HG02623 (cell line): ENCODE measurements around the gene ARMC7.
"Not testable (repeated sequence)": the region's sequence is repeated elsewhere in the genome, so short reads cannot be mapped to it uniquely, and the experiment has no call there.

Experiments
- ATAC-seq: cut with Tn5 transposase; IDR thresholded peaks from one replicate; pipeline ENCODE4 v1.9.1; 2021; ENCODE audit warnings: moderate library complexity; ENCODE audit not compliant: unreplicated experiment

ARMC7 gene

GRCh38 chr17:75127936-75128335 is 18.2 kb downstream of the ARMC7 start:
- ATAC-seq: not testable (repeated sequence)

DNA sequence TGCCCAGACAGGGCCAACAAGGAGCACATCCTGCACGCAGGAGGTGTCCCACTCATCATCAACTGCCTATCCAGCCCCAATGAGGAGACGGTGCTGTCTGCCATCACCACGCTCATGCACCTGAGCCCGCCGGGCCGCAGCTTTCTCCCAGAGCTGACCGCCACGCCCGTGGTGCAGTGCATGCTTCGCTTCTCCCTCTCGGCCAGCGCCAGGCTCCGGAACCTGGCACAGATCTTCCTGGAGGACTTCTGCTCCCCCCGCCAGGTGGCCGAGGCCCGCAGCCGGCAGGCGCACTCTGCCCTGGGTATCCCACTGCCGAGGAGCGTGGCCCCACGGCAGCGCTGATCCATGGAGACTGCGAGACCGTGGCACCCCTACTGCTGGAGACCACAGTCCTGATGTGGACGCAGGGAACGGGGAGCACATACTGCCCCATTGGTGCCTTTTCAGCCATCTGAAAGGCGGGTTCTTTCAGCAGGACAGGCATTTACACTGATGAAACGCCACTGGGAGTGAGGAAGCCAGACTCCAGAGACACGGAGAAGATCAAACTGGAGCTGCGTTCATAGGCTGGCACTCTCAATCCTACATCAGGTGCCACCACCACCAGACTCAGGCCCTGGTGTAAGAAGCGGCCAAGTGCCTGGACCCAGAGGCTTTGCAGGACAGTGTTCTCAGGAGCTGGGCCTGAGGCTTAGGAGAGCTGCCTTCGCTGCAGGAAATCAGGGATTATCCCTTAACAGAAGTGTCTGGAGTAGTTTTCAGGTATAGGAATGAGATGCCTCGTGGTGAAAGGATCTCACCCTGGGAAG is 19.1 kb downstream of the ARMC7 start:
- no peak for ATAC-seq

DNA sequence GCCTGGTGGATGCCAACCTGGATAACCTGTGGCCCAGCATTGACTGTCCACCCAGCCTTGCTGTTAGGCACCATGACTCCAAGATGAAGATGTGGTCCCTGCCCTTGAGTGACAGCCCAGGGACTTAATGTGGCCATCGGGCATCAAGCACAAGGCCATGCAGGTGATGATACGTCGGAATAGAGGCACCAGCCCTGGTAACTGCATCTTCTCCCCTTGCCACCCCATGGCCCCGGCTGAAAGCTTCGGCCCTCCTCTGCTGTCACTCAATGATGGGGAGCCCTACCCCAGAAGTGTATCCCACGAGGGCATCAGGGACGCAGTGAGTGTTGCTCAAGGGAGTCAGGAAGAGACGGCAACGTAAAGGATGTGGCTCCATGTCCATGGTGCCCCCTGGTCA is 19.8 kb downstream of the ARMC7 start:
- ATAC-seq: no peak

DNA sequence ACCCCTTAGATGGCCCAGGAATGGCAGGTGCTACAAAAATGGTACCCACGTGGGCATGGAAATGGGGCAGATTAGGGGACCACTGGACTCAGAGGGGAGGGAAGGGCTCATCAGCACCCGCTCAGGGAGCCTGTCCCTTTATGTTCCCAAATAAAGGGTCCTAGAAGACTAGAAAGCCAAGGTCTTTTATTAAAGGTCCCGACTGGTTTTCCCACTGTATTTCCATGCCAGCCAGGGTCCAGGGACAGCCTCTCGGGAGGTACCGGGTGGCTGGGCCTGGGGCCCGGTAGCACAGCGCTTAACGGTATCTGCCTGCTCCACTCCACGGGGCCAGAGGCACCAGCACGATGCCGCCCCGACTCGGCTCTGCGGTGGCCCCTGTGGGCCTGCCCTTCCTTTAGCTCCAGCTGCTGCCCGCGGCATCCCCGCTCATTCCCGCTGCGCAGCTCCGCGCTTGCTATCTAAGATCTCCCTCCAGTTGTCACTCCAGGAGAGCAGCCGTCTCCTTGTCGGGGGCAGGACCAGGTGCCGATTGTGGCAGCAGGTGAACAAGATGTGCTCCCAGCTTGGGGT is 20.4 kb downstream of the ARMC7 start:
- ATAC-seq: no peak

- no peak for ATAC-seq
Observed at GRCh38 chr17:75130632-75131277, 21.0 kb downstream of the ARMC7 start.

DNA sequence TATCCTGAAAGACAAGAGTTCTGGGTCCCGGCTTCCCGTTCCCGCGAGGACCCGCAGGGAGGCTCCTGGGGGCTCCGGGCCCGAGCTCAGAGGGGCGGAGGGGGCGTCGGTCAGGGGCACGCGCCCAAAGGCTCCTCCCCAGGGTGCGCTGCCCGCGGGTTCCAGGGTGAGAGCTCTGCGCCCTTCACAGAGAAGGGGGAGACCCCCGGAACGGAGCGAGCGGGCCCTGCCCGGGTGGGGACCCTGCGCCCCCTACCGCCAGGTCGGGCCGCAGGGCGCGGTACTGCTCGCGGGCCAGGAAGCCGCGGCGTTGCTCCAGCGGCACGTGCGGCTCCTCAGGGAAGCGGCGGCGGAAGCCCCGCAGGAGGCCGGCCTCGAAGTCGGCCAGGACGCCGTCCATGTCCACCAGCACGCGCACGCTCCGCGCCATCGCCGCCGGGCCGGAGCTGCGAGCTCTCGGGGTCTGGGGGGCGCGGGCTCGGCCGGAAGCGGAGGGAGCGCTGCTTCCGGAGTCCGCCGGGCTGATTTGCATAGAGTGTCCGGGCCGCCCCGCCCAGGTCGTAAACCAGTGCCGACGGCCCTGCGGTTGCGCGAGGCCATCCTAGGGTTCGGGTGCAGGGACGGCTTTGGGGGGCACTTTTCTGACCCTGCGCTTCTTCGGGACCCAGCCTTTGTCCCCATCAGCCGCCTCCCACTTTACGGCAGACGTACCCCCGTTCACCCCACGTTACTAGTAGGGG is 21.7 kb downstream of the ARMC7 start, which contains the start of gene NT5C:
NT5C (minus strand) TSS at position 465 of the 740 bp plus-strand sequence; CDS start at position 430, 35 bp downstream.
- ATAC-seq: peak; percentile 82

- ATAC-seq: not testable (repeated sequence)
Observed at GRCh38 chr17:75132018-75133000, 22.5 kb downstream of the ARMC7 start.

GRCh38 chr17:75133001-75133400 is 23.2 kb downstream of the ARMC7 start:
- ATAC-seq: no peak

- not testable (repeated sequence) for ATAC-seq
Observed at GRCh38 chr17:75133607-75134347, 24.0 kb downstream of the ARMC7 start.

DNA sequence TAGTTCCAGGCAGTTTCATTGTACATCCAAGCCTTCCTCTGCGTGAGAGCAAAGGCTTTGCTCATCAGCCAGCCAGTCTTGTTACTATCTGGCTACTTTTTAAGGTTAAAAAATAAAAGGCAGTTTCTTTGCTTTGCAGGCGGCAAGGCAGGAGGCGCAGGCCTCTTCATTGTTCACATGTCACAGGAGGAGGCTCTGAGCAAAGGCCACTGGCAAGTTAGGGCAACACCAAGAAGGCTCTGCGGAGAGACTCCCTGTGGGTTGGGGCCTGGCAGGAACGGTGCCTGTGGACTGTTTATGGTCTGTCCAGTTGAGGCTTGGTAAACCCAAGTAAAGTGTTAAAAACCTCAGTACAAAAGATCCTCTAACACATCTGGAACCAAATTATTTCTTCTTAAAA is 25.7 kb downstream of the ARMC7 start:
- no peak for ATAC-seq

DNA sequence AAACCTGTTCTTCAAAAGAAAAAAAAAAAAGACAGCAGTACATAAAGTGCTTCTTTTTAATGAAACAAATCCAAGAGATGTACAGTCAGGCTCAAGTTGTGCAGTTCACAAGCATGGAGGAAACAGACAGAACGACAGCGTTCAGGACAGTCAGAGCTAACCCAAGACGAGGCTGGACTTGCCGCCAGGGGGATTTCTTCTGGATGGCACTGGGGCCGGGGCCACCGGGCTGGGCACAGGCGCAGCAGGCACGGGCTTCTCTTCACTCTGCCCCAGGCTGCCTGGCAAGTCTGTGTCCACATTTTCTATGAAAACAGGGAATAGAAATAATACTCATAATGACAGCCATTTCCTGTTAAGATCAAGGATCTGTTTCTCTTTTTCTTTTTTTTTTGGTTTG is 26.2 kb downstream of the ARMC7 start:
- ATAC-seq: no peak

- not testable (repeated sequence) for ATAC-seq
Observed at GRCh38 chr17:75137762-75138161, 28.0 kb downstream of the ARMC7 start.

GRCh38 chr17:75138519-75138918 is 28.8 kb downstream of the ARMC7 start:
- no peak for ATAC-seq

DNA sequence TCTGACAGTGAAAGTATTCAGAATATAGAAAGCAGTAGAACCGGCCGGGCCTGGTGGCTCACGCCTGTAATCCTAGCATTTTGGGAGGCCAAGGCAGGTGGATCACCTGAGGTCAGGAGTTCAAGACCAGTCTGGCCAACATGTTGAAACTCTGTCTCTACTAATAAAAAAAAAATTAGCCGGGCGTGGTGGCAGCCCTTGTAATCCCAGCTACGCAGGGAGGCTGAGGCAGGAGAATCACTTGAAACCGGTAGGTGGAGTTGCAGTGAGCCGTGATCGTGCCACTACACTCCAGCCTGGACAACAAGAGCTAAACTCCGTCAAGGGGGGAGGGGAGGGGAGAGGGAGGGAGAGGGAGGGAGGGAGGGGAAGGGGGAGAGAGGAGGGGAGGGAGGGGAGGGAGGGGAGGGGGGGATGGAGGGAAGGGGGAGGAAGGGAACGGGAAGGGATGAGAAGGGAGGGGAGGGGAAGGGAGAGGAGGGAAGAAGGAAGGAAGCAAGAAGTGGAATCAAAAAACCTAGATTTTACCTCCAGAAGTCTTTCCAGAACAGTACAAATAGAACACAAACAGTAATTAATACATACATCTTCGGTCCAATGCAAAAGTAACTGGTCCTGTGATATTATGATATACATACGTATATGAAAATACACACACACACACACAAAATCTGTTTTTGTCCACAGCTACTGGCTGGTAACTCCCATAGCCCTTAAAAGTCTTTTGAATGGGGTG is 32.6 kb downstream of the ARMC7 start:
- no peak for ATAC-seq

- no peak for ATAC-seq
Observed at GRCh38 chr17:75144816-75145512, 35.2 kb downstream of the ARMC7 start.

GRCh38 chr17:75146592-75146991 is 36.8 kb downstream of the ARMC7 start:
- ATAC-seq: no peak

- ATAC-seq: no peak
Observed at GRCh38 chr17:75147878-75148546, 38.2 kb downstream of the ARMC7 start.

- ATAC-seq: no peak
Observed at GRCh38 chr17:75151930-75152329, 42.2 kb downstream of the ARMC7 start.
